H1 (cell line): Measurements from ENCODE around the gene AATK. TPM values are rescaled to one million over a fixed set of nuclear protein-coding genes. Genes with fewer than 3 reads are reported as not detected.

Experiments used
- CREB1 ChIP-seq: IDR thresholded peaks from 2 replicates; pipeline ENCODE4 v1.6.1; 2012; ENCODE audit warnings: inconsistent platforms
- CTCF ChIP-seq, 3 experiments: IDR thresholded peaks; 1 replicate in 2 of 3; 2 replicates in 1 of 3; pipeline versions ENCODE4 v1.5.1 to v1.6.1; 2011; ENCODE audit warnings: low read length in 3 of 3, mild to moderate bottlenecking in 3 of 3, inconsistent platforms in 2 of 3, low read depth in 1 of 3, moderate library complexity in 1 of 3; ENCODE audit not compliant: insufficient read depth in 1 of 3; ENCODE audit errors: control extremely low read depth in 1 of 3
- JUN ChIP-seq: IDR thresholded peaks from 2 replicates; pipeline ENCODE4 v1.6.1; 2011; ENCODE audit warnings: low read depth, mild to moderate bottlenecking, improper control_type of control experiment, low read length
- polyA plus RNA-seq, 7 experiments: library from polyadenylated mRNA; depleted of rRNA in 3 of 7; stranded (reverse) in 5 of 7; unstranded in 2 of 7; fragments of >200 nt in 5 of 7; fragments of 200-250 nt in 2 of 7; gene quantifications; 1 replicate in 5 of 7; 2 replicates in 1 of 7; 4 replicates in 1 of 7; pipeline versions ENCODE4 v1.2.1 to v1.2.3, GENCODE V29; 2011 to 2013; ENCODE audit warnings: missing spikeins in 2 of 7, mixed read lengths in 2 of 7
- total RNA-seq: library from RNA; stranded (reverse); fragmentation: NEBNext Ultra II Directional; extraction: Animal tissue kit (Norgen Biotek cat#: 25700); gene quantifications from 2 replicates; pipeline ENCODE4 v1.2.1, GENCODE V29; 2021

Gene AATK
- total and polyA plus RNA-seq, 2 of the 8 experiments (the other 6 are each of a cell fraction or from before 2014, with no cell fraction given) = 1.7 to 3.5 TPM

DNA sequence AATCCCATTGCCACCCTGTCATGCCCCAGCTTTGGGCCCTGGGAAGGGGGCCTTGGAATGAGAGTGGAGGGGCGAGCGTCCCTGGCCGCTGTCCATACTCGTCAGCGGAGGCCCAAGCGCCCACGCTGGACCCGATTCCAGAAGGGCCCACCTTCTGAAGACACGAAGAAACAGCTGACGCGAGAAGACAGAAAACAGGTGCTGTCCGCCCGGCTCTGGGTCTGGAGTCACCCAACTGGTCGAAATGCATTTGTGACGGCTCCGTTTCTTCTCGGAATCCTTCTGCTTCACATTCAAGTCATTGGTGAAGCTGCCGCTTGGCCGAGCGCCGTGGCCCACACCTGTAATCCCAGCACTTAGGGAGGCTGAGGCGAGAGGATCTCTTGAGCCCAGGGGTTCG, 53.6 kb downstream of the AATK start (continued):
- TF ChIP-seq CTCF (IDR thresholded peaks at IDR 0.05; ENCODE audit: control extremely low read depth in 1 of 3, insufficient read depth in 1 of 3, low read depth in 1 of 3, low read length in 3 of 3) (no peak), JUN (no peak), CREB1 (no peak)
